GDM1 (cell line): ENCODE measurements around the gene GRK3.

ENCODE experiments used
- DNase-seq: peaks from one replicate; lab custom pipeline; 2025; lab: John Stamatoyannopoulos, UW

Gene GRK3

DNA sequence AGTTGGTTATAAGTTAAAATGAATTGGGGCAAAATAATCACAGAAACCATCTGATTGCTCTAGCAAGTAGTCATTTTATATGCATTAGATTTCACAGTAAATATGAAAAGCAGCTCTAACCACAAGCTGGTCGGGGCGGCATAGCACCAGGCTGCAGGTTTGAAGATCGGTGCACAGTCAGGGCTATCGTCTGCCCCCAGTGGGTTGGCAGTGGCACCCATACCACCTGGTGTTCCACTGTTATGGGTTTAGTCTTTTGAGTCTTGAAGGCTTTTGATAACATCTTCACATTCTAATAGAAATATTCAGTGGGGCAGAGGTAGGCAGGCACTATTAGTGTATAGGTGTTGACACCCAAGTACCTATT lies 62.1 kb downstream of the GRK3 start:
- DNase-seq, result no peak

DNA sequence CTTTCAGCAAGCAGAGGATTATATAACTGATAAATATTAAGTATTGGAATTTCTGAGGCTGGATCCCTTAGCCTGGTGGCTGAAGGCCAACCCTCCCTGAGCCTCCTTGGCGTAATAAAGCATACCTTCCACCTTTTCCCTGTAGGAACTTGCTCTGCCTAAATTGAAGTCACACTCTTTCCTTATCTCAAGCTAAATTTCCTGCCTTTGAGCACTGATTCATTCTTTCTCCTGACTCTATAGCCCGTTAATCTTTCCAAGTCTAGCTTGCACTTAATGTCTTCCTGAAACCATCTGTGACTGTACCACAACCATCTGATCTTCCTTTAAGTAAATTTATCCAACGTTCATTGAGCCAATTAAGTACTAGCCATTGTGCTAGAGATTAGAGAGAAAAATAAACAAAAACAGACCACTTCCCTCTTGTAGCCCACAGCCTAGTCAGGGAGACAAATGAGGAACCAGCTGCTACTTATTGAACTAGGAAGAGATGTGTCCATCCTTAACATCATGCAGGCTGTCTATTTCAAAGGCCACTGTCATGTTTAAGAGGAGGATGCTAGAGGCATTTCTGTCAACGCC lies 62.9 kb downstream of the GRK3 start:
- peak; percentile 25 for DNase-seq

DNA sequence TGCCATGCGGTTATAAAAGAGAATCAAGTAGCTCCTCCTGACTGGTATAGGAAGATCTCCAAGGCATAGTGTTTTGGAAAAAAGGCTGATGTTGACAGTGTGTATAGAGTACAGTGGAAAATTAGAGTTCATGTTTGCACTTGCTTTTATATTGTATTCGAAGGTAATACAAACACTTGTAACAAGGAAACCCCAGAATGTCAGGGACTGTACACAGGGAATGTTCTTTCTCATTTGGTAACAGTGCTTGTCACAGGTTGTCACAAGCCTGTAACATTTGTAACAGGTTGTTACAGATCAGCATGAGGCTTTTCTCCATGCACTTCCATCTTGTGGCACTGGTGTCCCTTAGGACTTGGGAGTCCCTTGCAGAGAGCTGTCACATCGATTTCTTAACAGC lies 64.0 kb downstream of the GRK3 start:
- DNase-seq, result no peak

DNA sequence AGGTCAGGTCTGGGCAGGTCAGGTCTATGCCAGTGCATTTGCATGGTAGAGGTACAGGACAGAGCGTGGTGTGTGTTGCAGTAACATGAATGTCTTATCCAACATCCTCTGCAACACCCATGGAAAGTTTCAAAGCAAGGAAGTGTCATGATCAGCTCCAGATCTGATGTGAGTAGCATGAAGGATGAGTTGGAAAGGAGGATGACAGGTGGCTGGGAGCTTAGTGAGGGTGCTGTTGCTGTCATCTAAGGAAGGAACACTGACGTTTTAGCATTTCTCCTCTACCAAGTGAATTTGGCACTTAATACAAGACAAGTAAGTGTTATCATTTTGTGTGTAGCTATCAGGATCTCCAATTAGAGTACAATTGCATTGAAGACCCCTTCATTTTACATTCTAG lies 65.1 kb downstream of the GRK3 start:
- no peak for DNase-seq

GRCh38 chr22:25630447-25630846 lies 66.0 kb downstream of the GRK3 start:
- DNase-seq, result no peak

- no peak for DNase-seq
Measured at GRCh38 chr22:25636323-25636722, 71.8 kb downstream of the GRK3 start.

DNA sequence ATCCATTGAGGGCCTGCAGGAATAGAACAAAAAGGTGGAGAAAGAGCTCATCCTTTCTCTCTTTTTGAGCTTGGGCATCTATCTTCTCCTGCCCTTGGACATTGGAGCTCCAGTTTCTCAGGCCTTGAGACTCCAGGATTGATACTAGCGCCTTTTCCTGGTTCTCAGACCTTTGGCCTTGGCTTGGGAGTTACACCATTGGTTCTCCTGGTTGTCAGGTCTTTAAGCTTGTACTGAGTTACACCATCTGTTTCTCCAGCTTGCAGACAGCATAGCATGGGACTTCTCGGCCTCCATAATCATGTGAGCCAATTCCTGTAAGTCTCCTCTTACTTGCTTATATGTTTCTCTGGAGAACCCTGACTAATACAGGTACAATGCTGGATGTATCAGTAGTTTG lies 72.6 kb downstream of the GRK3 start:
- no peak for DNase-seq

DNA sequence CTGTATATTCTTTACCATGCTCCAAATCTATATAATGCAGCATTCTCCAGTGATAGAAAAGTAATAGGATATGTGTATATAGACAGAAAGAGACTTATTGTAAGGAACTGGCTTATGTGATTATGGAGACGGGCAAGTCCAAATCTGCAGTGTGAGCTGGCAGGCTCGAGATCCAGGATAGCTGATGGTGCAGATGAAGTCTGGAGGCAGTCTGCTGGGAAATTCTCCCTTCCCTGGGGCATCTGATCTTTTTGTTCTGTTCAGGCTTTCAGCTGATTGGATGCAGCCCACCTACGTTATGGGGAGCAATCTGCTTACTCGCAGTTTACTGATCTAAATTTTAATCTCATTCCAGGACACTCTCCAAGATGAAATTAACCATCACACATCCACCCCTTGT lies 73.2 kb downstream of the GRK3 start:
- no peak for DNase-seq

DNA sequence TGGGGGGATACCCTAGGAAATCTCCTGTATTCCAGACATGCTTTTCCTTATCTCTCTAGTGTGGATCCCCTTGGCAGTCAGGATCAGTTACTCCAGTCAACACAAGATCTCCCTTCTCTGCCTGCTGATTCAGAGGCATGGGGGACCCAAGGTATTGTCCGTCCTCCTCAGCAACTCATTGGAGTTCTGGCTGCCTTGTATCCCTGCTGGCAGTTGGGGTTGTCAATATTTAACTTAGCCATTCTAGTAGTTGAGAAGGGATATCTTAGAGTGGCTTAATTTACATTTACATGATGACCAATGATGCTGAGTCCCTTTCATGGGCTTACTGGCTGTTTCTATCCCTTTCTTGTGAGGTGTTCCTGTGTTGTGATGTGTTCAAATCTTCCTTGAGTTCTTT lies 74.2 kb downstream of the GRK3 start:
- DNase-seq, result no peak

- no peak for DNase-seq
Measured at GRCh38 chr22:25641650-25642049, 77.2 kb downstream of the GRK3 start.

- no peak for DNase-seq
Measured at GRCh38 chr22:25643232-25644000, 78.9 kb downstream of the GRK3 start.

DNA sequence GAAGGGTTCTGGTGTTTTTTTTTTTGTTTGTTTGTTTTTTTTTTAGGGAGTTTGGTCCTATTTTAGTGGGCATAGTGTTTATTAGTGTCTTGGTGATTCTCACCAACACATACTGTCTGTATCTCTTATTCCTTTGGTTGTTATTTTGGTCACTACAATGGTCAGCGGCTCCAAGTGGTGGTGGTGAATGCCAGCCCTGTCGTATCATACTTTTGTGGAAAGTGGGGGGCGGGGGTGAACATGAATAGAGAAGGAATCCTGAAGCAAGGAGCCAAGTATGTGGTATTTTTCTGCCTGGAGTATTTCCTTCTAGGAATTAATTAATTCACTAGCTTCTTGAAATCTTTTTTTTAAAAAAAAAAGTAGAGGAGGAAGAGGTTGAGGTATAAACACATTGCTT lies 79.6 kb downstream of the GRK3 start:
- DNase-seq, result no peak

DNA sequence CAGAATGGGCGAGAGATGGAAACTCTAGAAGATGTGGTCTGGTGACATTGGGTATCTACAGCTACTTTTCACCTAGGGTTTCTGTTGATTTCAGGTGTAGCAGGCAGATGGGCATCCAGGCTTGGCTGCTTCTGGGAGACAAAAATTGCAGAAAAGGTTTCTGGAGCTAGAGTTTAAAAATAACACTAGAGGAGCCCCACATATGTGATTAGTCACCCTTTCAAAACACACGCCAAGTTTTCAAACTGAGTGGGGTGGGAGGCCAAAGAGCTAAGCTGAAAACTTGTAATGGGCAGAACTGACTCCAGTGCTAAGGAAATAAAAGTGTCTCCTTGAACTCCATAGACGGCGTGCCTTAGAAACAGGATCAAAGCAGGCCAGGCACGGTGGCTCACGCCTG lies 80.8 kb downstream of the GRK3 start:
- DNase-seq, result no peak

DNA sequence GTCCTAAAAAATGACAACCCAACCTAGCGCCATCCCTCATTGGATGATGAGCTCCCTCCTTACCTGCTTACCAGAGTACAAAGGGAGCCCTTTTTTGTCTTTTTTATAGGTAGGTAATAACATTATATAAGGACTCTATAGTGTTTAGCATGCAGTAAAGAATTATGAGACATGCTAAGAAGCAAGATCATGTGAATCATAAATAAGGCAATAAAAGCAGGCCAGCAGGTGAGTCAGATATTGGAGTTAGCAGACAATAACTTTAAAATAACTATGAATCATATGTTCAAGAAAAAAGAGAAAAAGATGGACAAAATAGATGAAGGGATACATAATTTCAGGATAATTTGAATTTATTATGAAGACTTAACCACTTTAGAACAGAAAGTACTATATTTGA lies 81.5 kb downstream of the GRK3 start:
- DNase-seq, result no peak

GRCh38 chr22:25650833-25651232 lies 86.4 kb downstream of the GRK3 start:
- DNase-seq, result no peak

DNA sequence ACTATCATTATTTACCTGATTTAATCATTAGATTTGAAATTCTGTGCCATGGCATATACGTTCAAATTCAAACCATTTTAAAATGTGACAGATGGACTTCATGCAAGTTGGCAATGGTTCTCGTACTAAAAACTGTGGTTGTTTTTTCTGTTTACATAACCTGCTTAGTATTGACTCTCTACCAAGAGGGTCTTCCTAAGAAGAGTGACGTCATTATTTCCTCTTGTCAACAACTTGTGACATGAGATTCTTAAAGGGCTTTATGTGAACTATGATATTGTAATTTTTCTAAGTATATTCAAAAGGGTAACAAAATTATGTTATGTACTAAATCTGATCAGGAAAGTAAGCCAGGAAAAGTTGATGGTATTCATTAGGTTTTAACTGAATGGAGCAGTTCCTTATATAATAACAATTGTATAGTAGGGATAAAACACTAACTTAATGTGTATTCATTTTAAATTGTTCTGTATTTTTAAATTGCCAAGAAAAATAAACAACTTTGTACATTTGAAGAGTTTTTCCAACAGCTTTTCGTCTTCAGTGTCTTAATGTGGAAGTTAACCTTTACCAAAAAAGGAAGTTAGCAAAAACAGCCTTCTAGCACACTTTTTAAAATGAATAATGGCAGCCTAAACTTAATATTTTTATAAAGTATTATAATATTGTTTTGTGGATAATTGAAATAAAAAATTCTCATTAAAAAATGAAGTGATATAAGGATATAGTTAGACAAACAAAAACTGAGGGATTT lies 87.0 kb downstream of the GRK3 start:
- no peak for DNase-seq

- no peak for DNase-seq
Measured at GRCh38 chr22:25654676-25655075, 90.2 kb downstream of the GRK3 start.

GRCh38 chr22:25655371-25655935 lies 91.0 kb downstream of the GRK3 start:
- DNase-seq, result no peak

GRCh38 chr22:25656724-25657123 lies 92.2 kb downstream of the GRK3 start:
- no peak for DNase-seq

GRCh38 chr22:25658633-25659032 lies 94.2 kb downstream of the GRK3 start:
- DNase-seq, result no peak

- DNase-seq, result no peak
Measured at GRCh38 chr22:25659413-25659812, 94.9 kb downstream of the GRK3 start.

DNA sequence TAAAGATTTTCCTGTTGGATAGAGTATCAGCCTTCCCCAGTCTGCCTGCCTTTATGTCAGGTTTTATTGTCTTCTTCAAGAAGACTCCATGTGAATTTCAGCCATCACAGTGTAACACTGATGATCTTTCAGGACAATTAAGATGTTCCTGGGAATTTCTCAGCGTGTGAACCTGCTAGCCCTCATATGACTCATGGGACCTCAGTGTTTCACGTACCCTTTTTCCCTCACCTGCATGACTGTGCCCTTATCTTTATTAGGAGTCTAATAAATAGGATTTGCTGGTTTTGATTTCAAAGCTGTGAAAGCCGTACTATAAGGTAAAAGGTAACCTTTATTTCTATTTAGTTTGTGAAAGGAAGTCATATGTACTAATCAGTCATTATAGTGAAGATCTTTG lies 95.9 kb downstream of the GRK3 start:
- DNase-seq, result no peak

DNA sequence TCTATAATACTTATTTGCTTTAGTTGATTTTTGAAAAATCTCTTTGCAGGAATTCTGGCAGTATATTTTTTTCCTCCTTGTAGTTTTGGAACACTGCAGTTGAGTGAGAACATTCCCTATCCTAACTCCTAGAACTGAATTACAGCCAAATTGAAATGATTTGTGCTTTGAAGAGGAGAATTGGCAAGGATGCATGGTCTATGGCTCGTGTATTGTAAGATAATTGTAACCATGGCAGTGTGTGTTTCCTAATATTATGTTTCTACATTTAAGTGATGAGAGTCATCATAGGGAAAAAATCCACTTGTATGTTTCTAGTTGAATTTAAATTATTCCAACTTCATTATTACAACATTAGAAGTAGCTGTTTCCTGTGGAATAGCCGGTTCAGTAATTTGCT lies 96.6 kb downstream of the GRK3 start:
- no peak for DNase-seq
